GM18505 (cell line): ENCODE measurements around the gene SFXN2.
A peak's percentile ranks its signal among the peaks of the same experiment; 100 is the strongest.
"Not testable (repeated sequence)": the region's sequence is repeated elsewhere in the genome, so short reads cannot be mapped to it uniquely, and the experiment has no call there.

Experiments
- ATAC-seq: cut with Tn5 transposase; IDR thresholded peaks from one replicate; pipeline ENCODE4 v1.9.1; 2021; ENCODE audit not compliant: unreplicated experiment
- POLR2A ChIP-seq: IDR thresholded peaks from 4 replicates; pipeline ENCODE4 v1.6.1; 2011; ENCODE audit warnings: borderline replicate concordance; ENCODE audit not compliant: insufficient read depth, insufficient read length; ENCODE audit errors: extremely low read depth

Gene SFXN2

DNA sequence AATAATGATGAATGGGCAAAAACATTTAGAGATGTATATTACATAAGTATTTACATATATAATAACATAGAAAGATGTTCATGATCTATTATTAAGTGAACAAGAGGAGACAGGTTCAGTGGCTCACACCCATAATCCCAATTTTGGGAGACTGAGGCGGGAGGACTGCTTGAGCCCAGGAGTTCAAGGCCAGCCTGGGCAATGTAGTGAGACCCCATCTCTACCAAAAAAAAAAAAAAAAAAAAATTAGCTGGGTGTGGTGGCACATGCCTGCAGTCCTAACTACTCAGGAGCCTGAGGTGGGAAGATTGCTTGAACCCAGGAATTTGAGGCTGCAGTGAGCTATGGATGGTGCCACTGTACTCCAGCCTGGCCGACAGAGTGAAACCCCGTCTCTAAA, 12.6 kb upstream of the SFXN2 start:
- no peak for ATAC-seq

DNA sequence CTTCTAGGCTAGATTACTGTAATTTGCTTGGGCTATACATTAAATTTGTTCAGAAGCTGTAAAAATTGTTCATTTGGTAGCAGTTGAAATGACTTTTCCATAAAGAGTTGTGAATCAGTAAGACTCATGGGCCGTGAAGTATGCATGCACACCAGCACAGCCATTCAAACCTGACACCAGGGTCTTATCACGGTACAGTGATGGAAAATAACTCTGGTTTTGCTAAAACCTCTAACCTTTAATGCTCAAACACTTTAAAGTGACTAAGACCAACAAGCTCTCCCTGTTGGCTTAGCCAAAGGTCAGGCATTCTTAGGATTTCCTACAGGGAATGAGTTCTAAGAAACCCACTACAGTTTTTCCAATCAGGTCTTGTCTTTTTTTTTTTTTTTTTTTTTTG, 11.7 kb upstream of the SFXN2 start:
- no peak for TF ChIP-seq POLR2A
- ATAC-seq, result no peak

More for the DNA sequence above, 12.6 kb upstream of the SFXN2 start:
- TF ChIP-seq POLR2A, result no peak

GRCh38 chr10:102704915-102705314, 9.5 kb upstream of the SFXN2 start:
- ATAC-seq, result no peak
- no peak for TF ChIP-seq POLR2A

DNA sequence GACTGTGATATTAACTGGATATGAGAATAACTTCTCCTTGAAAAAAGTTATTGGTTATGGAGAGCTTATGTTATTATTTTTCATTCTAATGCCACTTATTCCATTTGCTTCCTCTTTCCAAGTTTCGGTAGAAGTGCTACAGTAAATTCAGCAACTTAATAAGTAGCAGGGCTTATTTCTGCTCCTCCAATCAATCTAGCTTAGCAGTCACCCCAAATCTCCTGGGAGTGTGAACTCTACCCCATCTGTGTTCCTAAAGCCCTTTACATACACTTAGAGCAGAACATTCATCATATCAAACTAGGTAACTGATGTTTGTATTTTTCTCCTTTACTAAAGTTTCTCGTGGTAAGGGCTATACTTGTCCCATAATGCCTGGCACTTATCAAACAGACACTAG, 8.9 kb upstream of the SFXN2 start:
- TF ChIP-seq POLR2A, result no peak
- ATAC-seq, result no peak

- no peak for ATAC-seq
- TF ChIP-seq POLR2A, result no peak
Measured at GRCh38 chr10:102710609-102711008, 3.8 kb upstream of the SFXN2 start.

GRCh38 chr10:102712089-102712488, 2.3 kb upstream of the SFXN2 start:
- TF ChIP-seq POLR2A, result no peak
- no peak for ATAC-seq

DNA sequence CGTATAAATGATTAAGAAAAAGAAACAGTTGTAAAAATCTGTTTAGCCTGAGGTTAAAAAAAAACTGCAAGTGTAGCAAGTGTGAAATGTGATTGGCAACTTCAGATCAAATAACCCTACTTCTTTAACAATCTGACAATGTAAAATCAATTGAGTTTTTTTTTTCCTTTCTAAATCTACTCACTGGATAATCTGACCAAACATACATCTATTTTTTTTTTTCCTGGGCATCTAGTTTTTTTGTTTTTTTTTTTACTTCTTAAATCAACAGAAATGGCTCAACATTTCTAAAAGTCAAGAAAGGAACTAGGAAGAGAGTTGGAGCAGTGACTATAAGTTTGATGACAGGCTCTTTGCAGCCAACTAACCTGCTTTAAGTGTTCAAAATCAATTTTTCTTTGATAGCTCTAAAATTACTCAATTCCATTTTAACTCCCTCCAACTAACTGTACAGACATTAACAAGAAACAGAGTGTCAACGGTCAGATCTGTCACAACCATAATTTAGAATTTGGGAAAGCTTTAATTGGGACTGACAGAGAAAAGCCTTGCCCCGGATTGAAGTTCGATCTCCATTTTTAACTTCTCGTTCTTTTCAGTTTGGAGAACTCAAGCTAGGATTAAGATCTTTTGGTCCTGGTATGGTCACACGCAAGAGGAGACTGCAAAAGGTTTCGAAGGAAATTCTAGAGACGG, 1.4 kb upstream of the SFXN2 start:
- no peak for ATAC-seq
- TF ChIP-seq POLR2A, result no peak

DNA sequence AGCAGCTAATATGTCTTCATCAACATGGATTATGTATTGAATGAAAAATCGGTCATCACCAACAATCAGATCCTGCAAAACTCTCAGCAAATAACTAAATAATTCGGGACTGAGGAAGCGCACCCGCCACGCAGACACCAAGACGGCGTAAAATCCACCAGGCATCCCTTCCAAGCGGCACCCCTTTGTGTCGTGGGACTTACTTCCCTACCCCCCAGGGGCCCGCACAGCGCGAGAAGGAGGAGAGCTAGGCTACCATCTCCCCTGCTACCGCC, 960 bp upstream of the SFXN2 start:
- no peak for TF ChIP-seq POLR2A
- peak; percentile 36 for ATAC-seq

DNA sequence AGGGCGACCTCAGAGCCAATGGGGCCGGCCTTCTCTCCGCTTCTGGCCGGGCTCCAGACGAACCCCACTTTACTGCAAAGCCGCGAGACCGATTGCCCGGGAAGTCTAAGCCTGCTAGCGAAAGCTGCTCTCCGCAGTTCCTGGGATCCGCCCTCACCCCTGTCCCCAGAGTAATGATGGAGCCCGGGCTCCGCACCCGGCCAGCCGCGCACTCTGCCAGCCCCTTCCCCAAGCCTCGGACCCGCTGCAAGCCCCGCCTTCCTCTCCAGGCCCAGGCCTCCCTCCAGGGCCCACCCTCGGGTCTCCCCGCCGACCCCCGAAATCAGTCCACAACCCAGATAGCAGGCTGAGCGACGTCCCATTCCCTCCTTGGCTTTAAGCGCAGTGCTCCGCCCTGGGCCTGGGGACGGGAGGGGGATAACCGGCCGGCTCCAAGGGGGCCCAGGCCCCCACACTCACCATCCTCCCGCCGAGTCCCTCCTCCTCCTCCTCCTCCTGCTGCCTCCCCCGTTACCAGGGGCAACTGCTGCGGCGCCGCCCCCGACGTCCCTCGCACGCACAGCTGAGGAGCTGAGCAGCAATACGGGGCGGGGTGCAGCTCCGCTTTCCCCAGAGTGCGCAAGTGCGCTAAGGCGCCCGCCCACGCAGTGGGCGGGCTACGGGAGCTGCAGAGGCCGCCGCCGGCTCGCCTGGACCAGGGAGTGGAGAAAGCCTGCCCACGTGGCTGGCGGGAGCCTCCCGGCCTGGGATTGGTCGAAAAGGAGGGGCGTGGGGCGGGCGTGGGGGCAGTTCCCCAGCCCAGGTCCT, 419 bp upstream of the SFXN2 start, which contains the start of gene ARL3:
Gene ARL3 (minus strand): TSS at position 584 of the 807 bp plus-strand sequence. CDS start 122 bp downstream, at position 462.
- TF ChIP-seq POLR2A, result peak; percentile 61
- peak; percentile 81 for ATAC-seq

GRCh38 chr10:102715880-102716279, 1.4 kb downstream of the SFXN2 start:
- no peak for ATAC-seq
- TF ChIP-seq POLR2A, result no peak

DNA sequence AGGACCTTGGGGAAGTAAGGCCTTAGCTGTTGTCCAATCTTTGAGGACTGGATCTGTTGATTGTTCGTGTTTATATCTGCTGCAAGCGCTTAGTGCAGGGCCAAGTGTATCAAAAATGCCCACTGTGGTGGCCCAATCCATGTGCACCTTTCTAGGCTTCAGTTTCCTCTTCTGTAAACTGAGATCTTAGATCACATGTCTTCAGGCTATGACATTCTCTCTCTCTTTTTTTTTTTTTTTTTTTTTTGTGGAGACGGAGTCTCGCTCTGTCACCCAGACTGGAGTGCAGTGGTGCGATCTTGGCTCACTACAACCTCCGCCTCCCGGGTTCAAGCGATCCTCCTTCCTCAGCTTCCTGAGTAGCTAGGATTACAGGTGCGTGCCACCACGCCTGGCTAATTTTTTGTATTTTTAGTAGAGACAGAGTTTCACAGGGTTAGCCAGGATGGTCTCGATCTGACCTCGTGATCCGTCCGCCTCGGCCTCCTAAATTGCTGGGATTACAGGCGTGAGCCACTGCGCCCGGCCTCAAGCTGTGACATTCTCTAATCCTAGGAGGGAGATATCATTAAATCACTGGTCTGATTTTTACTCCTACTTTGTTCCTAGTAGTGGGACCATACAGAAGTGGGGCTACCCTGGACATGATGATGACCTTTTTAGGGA, 2.6 kb downstream of the SFXN2 start:
- ATAC-seq, result not testable (repeated sequence)

DNA sequence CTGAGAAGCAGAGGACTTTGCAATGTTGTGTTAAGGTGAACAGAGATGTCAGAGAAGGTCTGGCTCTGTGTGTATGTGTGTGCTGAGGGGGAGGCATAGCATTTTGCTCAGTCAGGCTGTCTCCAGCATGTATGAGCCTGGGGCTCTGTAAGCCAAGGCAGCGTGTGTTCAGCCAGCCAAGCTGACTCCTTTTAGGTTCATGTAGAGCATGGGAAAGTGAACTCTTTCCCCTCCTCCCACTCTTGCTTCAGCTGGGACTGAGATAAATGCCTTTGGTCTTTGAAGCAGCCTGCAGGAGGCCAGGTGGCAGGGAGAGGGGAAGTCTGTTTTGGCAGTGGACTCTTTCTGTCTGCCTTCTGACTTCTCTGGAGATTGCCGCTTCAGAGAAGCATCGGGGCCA, 3.8 kb downstream of the SFXN2 start:
- TF ChIP-seq POLR2A, result no peak
- ATAC-seq, result no peak

DNA sequence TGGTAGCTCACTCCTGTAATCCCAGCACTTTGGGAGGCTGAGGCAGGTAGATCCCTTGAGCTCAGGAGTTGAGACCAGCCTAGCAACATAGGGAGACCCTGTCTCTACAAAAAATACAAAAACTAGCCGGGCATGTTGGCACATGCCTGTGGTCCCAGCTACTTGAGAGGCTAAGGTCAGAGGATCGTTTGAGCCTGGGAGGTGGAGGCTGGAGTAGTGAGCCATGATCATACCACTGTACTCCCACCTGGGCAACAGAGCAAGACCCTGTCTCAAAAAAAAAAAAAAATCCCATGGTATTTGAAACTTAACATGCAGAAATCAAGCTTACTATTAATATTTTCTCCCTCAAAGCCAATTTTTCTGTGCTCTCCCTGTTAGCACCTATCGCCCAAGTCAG, 5.9 kb downstream of the SFXN2 start:
- TF ChIP-seq POLR2A, result no peak
- ATAC-seq, result no peak

GRCh38 chr10:102720775-102721301, 6.4 kb downstream of the SFXN2 start:
- no peak for ATAC-seq
- TF ChIP-seq POLR2A, result no peak
